Measurements from ENCODE around the gene RABAC1.

Gene RABAC1

DNA sequence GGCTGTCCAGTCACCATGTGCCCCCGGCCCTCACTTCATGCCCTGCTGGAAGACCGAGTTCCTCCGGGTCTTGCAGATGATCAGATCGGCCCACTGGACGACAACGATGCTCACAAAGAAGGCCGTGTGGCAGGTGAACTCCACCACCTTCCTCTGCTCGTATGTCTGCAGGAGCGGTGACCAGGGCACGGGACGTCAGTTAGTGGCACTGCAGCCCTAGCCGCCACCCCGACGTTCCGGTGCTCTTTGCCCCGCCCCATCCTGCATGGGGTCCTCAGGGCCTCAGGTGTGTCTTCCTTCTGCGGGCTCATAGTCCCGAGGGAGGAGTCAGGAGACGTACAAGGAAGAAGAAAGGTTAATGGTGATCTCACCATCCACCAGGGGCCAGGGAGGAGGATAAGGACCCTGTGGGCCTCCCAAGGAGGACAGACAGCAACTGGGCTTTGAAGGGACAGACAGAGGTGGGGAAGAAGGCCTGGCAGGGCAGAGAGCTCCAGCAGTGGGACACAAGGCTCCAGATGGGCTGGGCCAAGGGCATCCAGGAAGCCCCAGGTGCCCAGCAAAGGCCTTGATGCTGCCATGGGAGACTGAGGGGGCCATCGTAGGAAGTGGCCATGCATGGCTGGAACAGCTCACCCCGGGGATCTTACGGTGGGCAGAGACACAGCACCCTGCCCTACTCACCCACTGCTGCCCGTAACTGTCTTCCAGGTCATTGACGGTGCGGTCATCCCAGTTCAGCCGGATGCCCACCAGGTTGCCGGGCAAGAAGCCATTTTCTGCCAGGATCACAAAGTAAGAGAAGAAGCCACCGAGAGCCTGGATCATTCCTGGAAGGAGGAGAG lies 9.9 kb upstream of the RABAC1 start:
- H3K27ac ChIP-seq = no peak overlapping the region
- no peak for TF ChIP-seq ZFX (IDR thresholded peaks at IDR 0.05)
- TF ChIP-seq, protein P1, sequence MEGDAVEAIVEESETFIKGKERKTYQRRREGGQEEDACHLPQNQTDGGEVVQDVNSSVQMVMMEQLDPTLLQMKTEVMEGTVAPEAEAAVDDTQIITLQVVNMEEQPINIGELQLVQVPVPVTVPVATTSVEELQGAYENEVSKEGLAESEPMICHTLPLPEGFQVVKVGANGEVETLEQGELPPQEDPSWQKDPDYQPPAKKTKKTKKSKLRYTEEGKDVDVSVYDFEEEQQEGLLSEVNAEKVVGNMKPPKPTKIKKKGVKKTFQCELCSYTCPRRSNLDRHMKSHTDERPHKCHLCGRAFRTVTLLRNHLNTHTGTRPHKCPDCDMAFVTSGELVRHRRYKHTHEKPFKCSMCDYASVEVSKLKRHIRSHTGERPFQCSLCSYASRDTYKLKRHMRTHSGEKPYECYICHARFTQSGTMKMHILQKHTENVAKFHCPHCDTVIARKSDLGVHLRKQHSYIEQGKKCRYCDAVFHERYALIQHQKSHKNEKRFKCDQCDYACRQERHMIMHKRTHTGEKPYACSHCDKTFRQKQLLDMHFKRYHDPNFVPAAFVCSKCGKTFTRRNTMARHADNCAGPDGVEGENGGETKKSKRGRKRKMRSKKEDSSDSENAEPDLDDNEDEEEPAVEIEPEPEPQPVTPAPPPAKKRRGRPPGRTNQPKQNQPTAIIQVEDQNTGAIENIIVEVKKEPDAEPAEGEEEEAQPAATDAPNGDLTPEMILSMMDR (conservative IDR thresholded peaks at IDR 0.05) = no peak

DNA sequence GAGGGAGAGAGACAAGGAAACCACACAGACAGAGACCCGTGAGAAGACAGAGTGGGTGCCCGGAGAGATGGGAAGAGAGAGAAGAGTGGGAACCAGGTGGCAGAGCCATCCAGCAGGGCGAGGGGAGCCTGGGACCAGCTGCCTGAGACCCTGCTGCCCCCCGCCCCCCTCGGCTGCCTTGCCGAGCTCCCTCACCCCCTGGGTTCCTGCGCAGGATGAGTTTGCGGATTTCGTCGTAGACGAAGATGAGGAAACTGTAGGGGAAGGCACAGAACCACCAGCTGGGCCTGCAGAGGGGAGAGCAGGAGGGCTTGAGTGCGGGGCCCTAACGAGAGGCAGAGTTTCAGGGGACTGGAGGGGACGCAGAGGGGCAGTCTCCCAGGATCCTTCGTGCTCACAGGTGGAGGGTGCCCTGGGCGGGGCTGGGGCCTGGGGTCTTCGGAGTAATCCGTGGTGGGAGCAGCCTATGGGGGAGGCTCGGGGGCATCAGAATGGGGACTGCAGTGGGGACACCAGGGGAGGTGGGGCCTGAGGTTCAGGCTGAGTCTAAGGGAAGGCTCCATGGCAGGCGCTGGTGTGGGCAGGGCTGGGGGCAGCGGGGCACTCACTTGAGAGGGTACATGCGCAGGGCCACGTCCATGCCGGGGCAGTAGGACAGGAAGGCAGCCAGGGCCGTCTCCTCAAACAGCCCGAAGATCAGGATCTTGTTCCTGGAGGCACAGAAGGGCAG lies 8.1 kb upstream of the RABAC1 start:
- no peak overlapping the region for H3K27ac ChIP-seq

DNA sequence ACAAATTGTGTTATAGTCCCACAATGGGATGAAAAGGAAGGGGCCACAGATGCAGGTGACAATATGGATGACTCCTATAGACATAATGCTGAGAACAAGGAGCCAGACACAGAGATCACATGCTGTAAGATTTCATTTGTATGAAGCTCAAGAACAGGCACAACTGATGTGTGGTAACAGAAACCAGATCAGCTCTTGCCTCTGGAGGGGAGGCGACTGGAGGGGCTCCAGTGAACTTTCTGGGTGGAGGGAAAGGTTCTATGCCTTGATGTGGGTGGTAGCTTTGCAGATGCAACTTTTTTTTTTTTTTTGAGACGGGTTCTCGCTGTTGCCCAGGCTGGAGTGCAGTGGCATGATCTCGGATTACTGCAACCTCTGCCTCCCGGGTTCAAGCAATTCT lies 6.0 kb upstream of the RABAC1 start:
- TF ChIP-seq, protein P1 (conservative IDR thresholded peaks at IDR 0.05) = no peak
- no peak for TF ChIP-seq ZFX (IDR thresholded peaks at IDR 0.05)

More for the DNA sequence above, 8.1 kb upstream of the RABAC1 start:
- TF ChIP-seq ZFX (IDR thresholded peaks at IDR 0.05) = no peak
- TF ChIP-seq, protein P1 (conservative IDR thresholded peaks at IDR 0.05) = no peak

DNA sequence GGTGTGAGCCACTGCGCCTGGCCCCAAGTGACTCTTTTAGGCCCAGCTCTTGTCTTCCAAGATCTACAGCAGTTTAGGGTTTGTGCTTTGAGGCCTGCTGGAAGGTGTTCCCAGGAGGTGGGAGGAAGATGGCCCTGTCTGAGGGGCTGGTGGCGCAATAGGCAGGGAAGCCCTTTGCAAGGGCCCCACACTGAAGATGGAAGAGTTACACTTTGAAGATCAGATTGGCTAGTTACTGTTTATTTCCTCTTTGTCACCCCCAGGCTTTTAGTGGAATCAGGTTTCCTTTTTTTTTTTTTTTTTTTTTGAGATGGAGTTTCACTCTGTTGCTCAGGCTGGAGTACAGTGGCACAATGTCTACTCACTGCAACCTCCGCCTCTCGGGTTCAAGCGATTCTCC lies 1.9 kb upstream of the RABAC1 start:
- TF ChIP-seq, protein P1 (conservative IDR thresholded peaks at IDR 0.05) = no peak
- TF ChIP-seq ZFX (IDR thresholded peaks at IDR 0.05) = no peak
- no peak overlapping the region for H3K27ac ChIP-seq

More for the DNA sequence above, 6.0 kb upstream of the RABAC1 start:
- no peak overlapping the region for H3K27ac ChIP-seq

DNA sequence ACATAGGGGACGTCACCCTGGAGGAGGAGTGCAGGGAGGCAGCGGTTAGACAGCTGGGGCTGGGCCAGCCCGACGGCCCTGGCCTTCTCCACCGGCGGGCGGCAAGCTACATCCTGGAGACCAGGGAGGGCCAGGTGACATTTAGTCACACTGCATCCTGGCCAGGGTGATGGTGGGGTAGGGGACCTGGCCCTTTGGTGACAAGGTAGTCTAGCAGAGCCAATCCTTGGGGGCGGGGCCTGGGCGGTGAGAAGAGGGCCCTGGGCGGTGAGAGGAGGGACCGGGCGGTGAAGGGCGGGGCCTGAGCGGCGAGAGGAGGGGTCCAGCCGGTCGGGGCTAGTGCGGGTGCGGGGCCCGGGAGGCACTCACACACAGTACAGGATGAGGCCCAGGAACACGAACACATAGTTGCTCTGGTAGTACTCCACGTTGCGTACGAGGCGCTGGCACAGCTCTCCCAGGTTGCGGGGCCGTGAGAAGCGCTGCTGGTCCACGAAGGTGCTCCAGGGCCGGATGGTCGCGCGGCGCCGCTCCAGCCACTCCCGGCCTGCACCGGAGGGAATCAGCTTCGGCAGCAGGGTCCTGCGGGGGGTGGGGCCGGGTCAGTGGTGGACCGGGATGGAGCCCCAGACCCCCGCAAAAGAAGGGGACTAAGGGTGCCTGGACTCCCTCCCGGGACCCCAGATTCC lies 610 bp downstream of the RABAC1 start:
- H3K27ac ChIP-seq = peak overlapping the region; percentile 77
- TF ChIP-seq, protein P1 (conservative IDR thresholded peaks at IDR 0.05) = no peak
- TF ChIP-seq ZFX (IDR thresholded peaks at IDR 0.05) = no peak

DNA sequence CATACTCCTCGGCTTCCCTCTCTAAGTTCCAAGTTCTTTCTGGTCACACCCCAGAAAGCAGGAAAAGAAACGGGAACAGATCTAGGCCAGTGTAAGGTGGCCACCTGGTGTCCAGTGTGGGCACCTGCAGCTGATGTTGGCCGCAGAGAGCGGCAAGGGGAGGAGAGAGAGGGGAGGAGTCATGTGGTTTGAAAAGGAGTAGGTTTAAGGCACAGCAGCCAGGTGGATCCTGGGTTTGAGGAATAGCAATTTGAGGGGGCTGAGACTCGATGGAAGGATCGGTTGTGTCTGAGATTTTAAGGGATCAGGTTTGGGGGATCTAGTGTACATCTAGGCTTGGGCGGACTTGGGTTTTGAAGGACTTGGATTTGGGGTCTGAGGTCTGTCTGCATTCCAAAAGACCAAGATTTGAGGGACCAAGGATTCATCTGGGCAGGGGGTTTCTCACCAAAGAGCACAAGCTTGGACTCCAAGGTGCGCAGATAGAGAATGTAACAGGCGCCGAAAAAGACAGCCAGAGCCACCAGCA lies 1.2 kb downstream of the RABAC1 start:
- TF ChIP-seq, protein P1 (conservative IDR thresholded peaks at IDR 0.05) = peak; percentile 82
- TF ChIP-seq ZFX (IDR thresholded peaks at IDR 0.05) = no peak
- H3K27ac ChIP-seq = peak overlapping the region; percentile 77
